GM15510 (cell line): ENCODE results near the gene RAB33B.

Experiments used
- POLR2A ChIP-seq: IDR thresholded peaks from 3 replicates; pipeline ENCODE4 v1.6.1; 2011; ENCODE audit warnings: borderline replicate concordance; ENCODE audit not compliant: insufficient read length; ENCODE audit errors: extremely low read depth

The RAB33B gene

DNA sequence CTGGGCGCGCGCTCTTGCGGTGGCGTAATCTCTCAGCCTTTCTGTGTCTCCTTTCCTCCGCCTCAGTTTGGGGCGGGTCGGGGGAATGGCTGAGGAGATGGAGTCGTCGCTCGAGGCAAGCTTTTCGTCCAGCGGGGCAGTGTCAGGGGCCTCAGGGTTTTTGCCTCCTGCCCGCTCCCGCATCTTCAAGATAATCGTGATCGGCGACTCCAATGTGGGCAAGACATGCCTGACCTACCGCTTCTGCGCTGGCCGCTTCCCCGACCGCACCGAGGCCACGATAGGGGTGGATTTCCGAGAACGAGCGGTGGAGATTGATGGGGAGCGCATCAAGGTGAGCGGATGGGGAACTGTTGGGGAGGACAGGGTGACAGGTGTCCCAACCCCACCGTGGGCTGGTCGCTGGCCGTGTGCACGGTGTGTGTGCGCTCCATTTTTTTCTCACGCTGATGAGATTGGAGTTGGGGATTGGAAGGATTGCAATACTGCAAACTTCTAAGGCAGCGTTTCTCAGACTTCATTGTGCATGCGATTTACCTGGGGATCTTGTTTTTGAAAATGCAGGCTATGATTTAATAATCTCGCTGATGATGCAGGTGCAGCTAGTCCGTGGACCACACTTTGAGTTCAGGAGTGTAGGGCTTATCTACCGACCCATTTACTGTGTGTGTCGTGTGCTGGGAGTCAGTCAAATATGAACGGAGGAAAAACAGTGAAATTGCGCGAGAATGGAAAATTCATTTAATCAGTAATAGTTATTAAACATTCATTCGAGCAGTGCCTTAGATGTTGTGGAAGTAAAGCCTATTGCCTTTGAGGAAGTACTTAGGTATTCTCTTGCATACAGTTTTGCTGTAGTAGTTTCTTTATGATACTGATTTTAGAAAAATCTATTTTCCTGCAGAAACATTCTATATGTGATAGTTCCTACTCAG is at the start of gene RAB33B:
RAB33B (plus strand) TSS at position 11 of the 935 bp plus-strand sequence; CDS start at position 86, 75 bp downstream.
- peak; percentile 41 for TF ChIP-seq POLR2A

- no peak for TF ChIP-seq POLR2A
Measured at GRCh38 chr4:139410312-139410711, 43.6 kb upstream of the RAB33B start.

DNA sequence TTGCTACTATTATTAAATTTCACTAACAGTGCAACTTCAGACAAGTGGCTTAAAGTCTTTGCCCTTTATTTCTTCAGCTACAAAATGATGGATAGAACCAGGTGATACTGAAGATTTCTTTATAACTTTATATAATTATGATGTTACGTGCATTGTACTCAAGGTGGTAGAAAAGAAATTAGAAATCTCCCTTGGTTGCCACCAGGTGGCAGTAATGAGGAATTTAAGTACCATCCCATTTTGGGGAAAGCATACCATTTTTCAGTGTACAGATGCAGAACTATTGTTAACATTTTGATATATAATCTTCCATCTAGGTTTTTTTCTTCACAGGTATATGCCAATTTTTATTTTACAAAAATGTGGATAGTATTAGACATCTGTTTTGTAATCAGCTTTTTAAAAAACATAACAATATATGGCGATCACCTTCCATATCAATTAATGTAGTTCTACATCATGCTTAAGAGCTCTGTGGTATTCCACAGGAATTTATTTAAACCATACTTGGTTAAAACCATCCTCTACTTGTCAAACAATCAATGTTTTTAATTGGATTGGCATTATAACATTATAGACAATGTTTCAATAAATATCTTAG is 37.7 kb upstream of the RAB33B start:
- TF ChIP-seq POLR2A, result no peak

DNA sequence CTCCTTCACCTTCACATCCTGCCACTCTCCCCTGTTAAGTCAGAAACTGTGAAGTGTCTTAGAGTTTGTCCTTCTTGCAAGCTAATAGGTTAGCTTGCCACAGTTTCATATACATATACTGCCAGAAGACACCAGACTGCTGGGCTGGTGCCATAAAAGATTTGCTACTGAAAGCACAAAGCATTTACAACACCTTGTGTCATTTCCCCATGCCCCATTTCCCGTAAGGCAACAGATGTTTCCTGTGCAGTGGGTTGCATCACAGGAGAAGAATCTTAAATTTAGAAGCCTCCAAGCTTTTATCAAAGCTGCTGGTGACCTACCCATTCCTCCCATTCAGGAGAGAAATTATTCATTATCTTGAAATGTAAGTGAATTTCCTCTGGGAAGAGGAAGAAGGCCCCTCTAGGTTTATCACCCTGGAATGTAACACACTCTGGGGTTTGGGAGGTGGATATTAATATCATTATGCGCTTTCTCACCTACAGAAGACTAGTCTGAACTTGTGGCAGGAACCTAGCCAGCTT is 34.5 kb upstream of the RAB33B start:
- TF ChIP-seq POLR2A, result no peak

- TF ChIP-seq POLR2A, result no peak
Measured at GRCh38 chr4:139420652-139421051, 33.3 kb upstream of the RAB33B start.

- TF ChIP-seq POLR2A, result no peak
Measured at GRCh38 chr4:139436122-139436521, 17.8 kb upstream of the RAB33B start.

DNA sequence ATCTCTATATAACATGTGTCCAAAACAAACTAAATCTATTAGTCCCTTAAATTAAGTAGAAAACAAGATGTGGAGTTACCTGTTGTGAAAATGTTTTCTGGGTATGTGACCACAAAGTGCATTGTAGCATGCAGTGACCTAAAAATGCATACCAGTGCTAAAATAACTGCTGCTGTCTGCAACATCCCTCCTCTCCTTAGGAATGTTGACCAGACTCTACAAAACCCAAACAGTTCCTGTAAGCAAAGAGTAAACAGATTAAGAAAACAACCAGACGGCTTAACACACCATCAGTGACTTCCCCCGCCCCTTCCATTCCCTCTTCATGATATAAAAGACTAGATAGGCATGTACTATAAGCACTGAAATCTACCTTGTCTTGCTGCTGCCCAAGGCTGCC is 15.8 kb upstream of the RAB33B start:
- no peak for TF ChIP-seq POLR2A

GRCh38 chr4:139441029-139441428 is 12.9 kb upstream of the RAB33B start:
- TF ChIP-seq POLR2A, result no peak

DNA sequence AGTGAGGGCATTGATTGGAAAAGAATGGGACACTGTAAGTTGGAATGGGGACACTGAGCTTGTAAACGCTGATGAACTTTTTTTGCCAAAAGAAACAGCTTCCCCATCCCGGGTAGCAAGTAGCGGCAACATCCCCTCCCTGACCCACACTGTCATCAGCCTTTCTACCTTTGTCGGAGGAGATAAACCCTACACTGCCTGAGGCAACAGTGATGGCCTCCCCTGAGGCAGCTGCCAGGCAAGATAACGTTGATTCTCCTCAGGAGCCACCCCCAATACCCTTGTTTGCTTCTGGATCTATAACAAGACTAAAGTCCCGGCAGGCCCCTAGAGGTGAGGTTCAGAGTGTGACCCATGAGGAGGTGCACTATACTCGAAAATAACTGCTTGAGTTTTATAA is 10.3 kb upstream of the RAB33B start:
- no peak for TF ChIP-seq POLR2A

DNA sequence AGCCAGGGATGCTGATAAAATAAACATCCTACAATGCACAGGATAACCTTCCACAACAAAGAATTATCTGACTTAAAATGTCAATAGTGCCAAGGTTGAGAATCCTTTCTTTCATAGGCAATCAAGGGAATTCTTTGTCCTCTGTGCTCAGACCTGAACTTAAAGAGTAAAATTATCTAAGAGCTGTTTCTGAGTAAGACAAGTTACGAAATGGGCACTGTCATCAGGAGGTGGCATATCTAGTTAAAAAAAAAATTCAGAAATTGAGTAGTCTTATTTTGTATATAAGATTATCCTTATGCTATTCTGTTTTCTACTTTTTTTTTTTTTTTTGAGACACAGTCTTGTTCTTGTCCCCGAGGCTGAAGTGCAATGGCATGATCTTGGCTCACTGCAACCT is 3.3 kb upstream of the RAB33B start:
- no peak for TF ChIP-seq POLR2A

- no peak for TF ChIP-seq POLR2A
Measured at GRCh38 chr4:139451997-139452396, 1.9 kb upstream of the RAB33B start.

GRCh38 chr4:139453041-139453370 is 915 bp upstream of the RAB33B start:
- no peak for TF ChIP-seq POLR2A

DNA sequence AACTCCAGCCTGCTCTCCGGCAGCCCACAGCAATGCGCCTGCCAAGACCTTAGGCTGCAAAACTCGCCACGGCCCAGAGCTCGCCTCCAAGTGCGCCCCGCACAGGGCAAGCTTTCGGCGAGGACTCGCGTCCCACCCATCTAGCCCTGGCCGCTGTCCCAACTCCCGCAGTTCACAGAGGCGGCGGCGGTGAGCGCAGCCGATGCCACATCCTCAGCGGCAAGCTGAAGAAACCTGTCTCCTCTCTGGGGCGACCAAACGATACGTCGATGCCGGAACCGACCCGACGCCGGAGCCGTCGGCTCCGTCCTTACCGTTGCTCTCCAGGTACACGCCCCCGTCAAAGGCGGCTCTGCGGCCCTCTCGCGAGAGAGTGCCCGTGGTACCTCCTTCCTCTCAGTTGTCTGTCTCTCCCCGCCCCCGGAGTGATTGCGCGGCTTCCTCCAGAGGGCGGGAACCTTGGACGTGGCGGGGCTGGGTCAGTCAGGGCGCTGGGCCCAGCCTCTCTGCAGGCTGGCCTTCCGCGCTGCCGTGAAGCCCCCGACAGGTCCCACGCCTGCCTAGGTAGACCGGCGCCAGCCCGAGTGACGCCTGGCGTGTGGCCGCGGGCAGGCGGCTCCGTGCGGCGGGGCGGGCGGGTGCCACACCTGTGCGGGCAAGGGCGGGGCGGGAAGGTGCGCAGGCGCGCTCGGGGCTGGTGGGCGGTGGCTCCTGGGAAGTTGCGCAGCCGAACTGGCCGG is 380 bp upstream of the RAB33B start:
- TF ChIP-seq POLR2A, result peak; percentile 88

- TF ChIP-seq POLR2A, result no peak
Measured at GRCh38 chr4:139455126-139455538, 1.2 kb downstream of the RAB33B start.

- no peak for TF ChIP-seq POLR2A
Measured at GRCh38 chr4:139457318-139457717, 3.4 kb downstream of the RAB33B start.
